ENCODE measurements around the gene C16orf95. TPM values are rescaled to one million over a fixed set of nuclear protein-coding genes. Genes with fewer than 3 reads are reported as not detected.

C16orf95 gene
- total and polyA plus RNA-seq, 2 experiments from 2014 or later = 8.5 to 8.6 TPM

- H3K9me3 ChIP-seq (ENCODE audit: low read depth) = no peaks in the 10 kb centered on the region
- peaks cover 4% of the 10 kb centered on the region for H3K4me1 ChIP-seq (ENCODE audit: low read depth)
- DNase-seq (ENCODE audit: low read depth in 1 of 2, low spot score in 1 of 2) = no peak
- peak overlapping the region; percentile 60 for H3K27ac ChIP-seq
- no peak overlapping the region for H3K4me3 ChIP-seq
- TF ChIP-seq CTCF (IDR thresholded peaks at IDR 0.05; ENCODE audit: low read depth, low read length) = no peak
- no peaks in the 10 kb centered on the region for H3K36me3 ChIP-seq
- no peaks in the 10 kb centered on the region for H3K27me3 ChIP-seq
These were observed 7.3 kb downstream of the C16orf95 start for GRCh38 chr16:87309620-87310525.

- Histone ChIP-seq H3K9me3 (ENCODE audit: low read depth) (no peaks in the 10 kb centered on the region), H3K36me3 (no peaks in the 10 kb centered on the region), H3K4me3 (no peak overlapping the region), H3K27ac (no peak overlapping the region), H3K4me1 (ENCODE audit: low read depth) (peaks cover 4% of the 10 kb centered on the region), H3K27me3 (no peaks in the 10 kb centered on the region)
- no peak for TF ChIP-seq CTCF (IDR thresholded peaks at IDR 0.05; ENCODE audit: low read depth, low read length)
- DNase-seq (ENCODE audit: low read depth in 1 of 2, low spot score in 1 of 2) = no peak
These were observed 8.4 kb downstream of the C16orf95 start for GRCh38 chr16:87308826-87309225.

DNA sequence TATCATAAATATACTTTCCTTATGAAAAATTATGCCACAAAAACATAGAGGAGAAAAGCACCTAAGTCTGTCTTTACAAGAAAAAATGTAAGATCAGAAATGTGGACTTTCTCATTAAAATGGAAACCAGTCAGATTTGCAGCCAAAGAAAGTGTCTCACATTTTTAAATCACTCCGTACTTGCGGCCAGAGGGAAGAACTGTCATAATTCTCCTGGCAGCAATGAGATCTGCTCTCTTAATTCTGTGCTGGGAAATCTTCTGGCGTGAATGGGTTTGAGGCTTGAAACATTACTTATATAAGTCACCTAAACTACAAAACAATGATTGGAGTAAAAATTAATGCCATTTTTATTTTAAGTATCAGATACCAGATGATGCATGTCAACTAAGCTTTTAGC is 10.7 kb downstream of the C16orf95 start:
- H3K27ac ChIP-seq = no peak overlapping the region
- no peak for TF ChIP-seq CTCF (IDR thresholded peaks at IDR 0.05; ENCODE audit: low read depth, low read length)
- no peak for DNase-seq (ENCODE audit: low read depth in 1 of 2, low spot score in 1 of 2)
- H3K4me3 ChIP-seq = no peak overlapping the region
- no peaks in the 10 kb centered on the region for H3K27me3 ChIP-seq
- peaks cover 12% of the 10 kb centered on the region for H3K4me1 ChIP-seq (ENCODE audit: low read depth)
- no peaks in the 10 kb centered on the region for H3K9me3 ChIP-seq (ENCODE audit: low read depth)
- H3K36me3 ChIP-seq = no peaks in the 10 kb centered on the region

- peak; percentile 39 for TF ChIP-seq CTCF (IDR thresholded peaks at IDR 0.05; ENCODE audit: low read depth, low read length)
- Histone ChIP-seq H3K4me3 (no peak overlapping the region), H3K9me3 (ENCODE audit: low read depth) (no peaks in the 10 kb centered on the region), H3K4me1 (ENCODE audit: low read depth) (peaks cover 12% of the 10 kb centered on the region), H3K36me3 (no peaks in the 10 kb centered on the region), H3K27me3 (no peaks in the 10 kb centered on the region), H3K27ac (no peak overlapping the region)
- DNase-seq (ENCODE audit: low read depth in 1 of 2, low spot score in 1 of 2) = peak in 1 of 2 donors; percentile 77
These were observed 11.4 kb downstream of the C16orf95 start for GRCh38 chr16:87305505-87306391.

GRCh38 chr16:87304951-87305350 is 12.2 kb downstream of the C16orf95 start:
- H3K4me1 ChIP-seq (ENCODE audit: low read depth) = peaks cover 7% of the 10 kb centered on the region

More at GRCh38 chr16:87304951-87305350, 12.2 kb downstream of the C16orf95 start:
- H3K9me3 ChIP-seq (ENCODE audit: low read depth) = no peaks in the 10 kb centered on the region
- no peak for DNase-seq (ENCODE audit: low read depth in 1 of 2, low spot score in 1 of 2)
- H3K27ac ChIP-seq = no peak overlapping the region
- no peak overlapping the region for H3K4me3 ChIP-seq
- no peaks in the 10 kb centered on the region for H3K36me3 ChIP-seq
- no peaks in the 10 kb centered on the region for H3K27me3 ChIP-seq
- TF ChIP-seq CTCF (IDR thresholded peaks at IDR 0.05; ENCODE audit: low read depth, low read length) = no peak

Measured in cardiac muscle cell (in vitro differentiated cells and primary cell).